ENCODE results near the gene RMC1.
"Not testable (repeated sequence)": the region's sequence is repeated elsewhere in the genome, so short reads cannot be mapped to it uniquely, and the experiment has no call there.

Gene RMC1

GRCh38 chr18:23536204-23536603 lies 32.9 kb downstream of the RMC1 start:
- DNase-seq: no peak

- no peak for DNase-seq
Measured at GRCh38 chr18:23537274-23537673, 34.0 kb downstream of the RMC1 start.

- no peak for DNase-seq
Measured at GRCh38 chr18:23538001-23538400, 34.7 kb downstream of the RMC1 start.

- DNase-seq: no peak
Measured at GRCh38 chr18:23538870-23539269, 35.6 kb downstream of the RMC1 start.

GRCh38 chr18:23539296-23539695 lies 36.0 kb downstream of the RMC1 start:
- no peak for DNase-seq

GRCh38 chr18:23539911-23540525 lies 36.7 kb downstream of the RMC1 start:
- DNase-seq: no peak

GRCh38 chr18:23540867-23541266 lies 37.6 kb downstream of the RMC1 start:
- no peak for DNase-seq

- DNase-seq: no peak
Measured at GRCh38 chr18:23541349-23542093, 38.2 kb downstream of the RMC1 start.

GRCh38 chr18:23542461-23542860 lies 39.1 kb downstream of the RMC1 start:
- DNase-seq: no peak

GRCh38 chr18:23545247-23545789 lies 42.0 kb downstream of the RMC1 start:
- no peak for DNase-seq

- DNase-seq: no peak
Measured at GRCh38 chr18:23547306-23547705, 44.0 kb downstream of the RMC1 start.

- no peak for DNase-seq
Measured at GRCh38 chr18:23547846-23548245, 44.5 kb downstream of the RMC1 start.

- DNase-seq: no peak
Measured at GRCh38 chr18:23548275-23548674, 45.0 kb downstream of the RMC1 start.

- DNase-seq: no peak
Measured at GRCh38 chr18:23548719-23549118, 45.4 kb downstream of the RMC1 start.

GRCh38 chr18:23550898-23551297 lies 47.6 kb downstream of the RMC1 start:
- DNase-seq: no peak

GRCh38 chr18:23551978-23552377 lies 48.7 kb downstream of the RMC1 start:
- DNase-seq: no peak

GRCh38 chr18:23552505-23552904 lies 49.2 kb downstream of the RMC1 start:
- DNase-seq: no peak

- DNase-seq: no peak
Measured at GRCh38 chr18:23553887-23554286, 50.6 kb downstream of the RMC1 start.

GRCh38 chr18:23556145-23556780 lies 53.0 kb downstream of the RMC1 start:
- DNase-seq: no peak

GRCh38 chr18:23557511-23557910 lies 54.2 kb downstream of the RMC1 start:
- not testable (repeated sequence) for DNase-seq

GRCh38 chr18:23560186-23560585 lies 56.9 kb downstream of the RMC1 start:
- DNase-seq: no peak

- DNase-seq: no peak
Measured at GRCh38 chr18:23563377-23564043, 60.2 kb downstream of the RMC1 start.

- no peak for DNase-seq
Measured at GRCh38 chr18:23565916-23566547, 62.7 kb downstream of the RMC1 start.

Measured in T1000 (cell line).